OCI-LY1 (cell line): ENCODE measurements around the gene FAM180A.

ENCODE experiments used
- H2AFZ ChIP-seq: fragments of 200-600 bp; sonication (generic), shearing (Covaris generic); 2 replicates; pipeline ENCODE4 v1.6.0; 2014; ENCODE audit warnings: antibody characterized with exemption, mild to moderate bottlenecking, low read length
- H3F3A ChIP-seq: fragments of 200-600 bp; sonication (generic), shearing (Covaris generic); 2 replicates; pipeline ENCODE4 v1.6.0; 2014; ENCODE audit warnings: mild to moderate bottlenecking, antibody characterized with exemption, low read length, moderate library complexity; ENCODE audit not compliant: insufficient read depth
- H3K27ac ChIP-seq: fragments of 200-600 bp; sonication (generic); 2 replicates; pipeline ENCODE4 v1.5.1; 2014; ENCODE audit warnings: low read length, mixed run types, mild to moderate bottlenecking, low read depth; ENCODE audit not compliant: poor library complexity, severe bottlenecking
- H3K27me3 ChIP-seq: fragments of 200-600 bp; sonication (generic); 2 replicates; pipeline ENCODE4 v1.6.0; 2014; ENCODE audit warnings: antibody characterized with exemption, mild to moderate bottlenecking, low read length, moderate library complexity; ENCODE audit not compliant: insufficient read depth
- H3K36me3 ChIP-seq: fragments of 200-600 bp; sonication (generic); 2 replicates; pipeline ENCODE4 v1.6.1; 2014; ENCODE audit warnings: mild to moderate bottlenecking, antibody characterized with exemption, low read length, moderate library complexity, mixed read lengths; ENCODE audit not compliant: insufficient read depth
- H3K4me1 ChIP-seq: fragments of 200-600 bp; sonication (generic); 2 replicates; pipeline ENCODE4 v1.5.1; 2014; ENCODE audit warnings: mild to moderate bottlenecking, low read length, moderate library complexity; ENCODE audit not compliant: insufficient read depth, severe bottlenecking
- H3K4me2 ChIP-seq: fragments of 200-600 bp; sonication (generic), shearing (Covaris generic); 2 replicates; pipeline ENCODE4 v1.6.1; 2014; ENCODE audit warnings: low read length
- H3K4me3 ChIP-seq: fragments of 200-600 bp; sonication (generic); 2 replicates; pipeline ENCODE4 v1.5.1; 2014; ENCODE audit warnings: low read length, low read depth, mild to moderate bottlenecking, mixed read lengths; ENCODE audit not compliant: poor library complexity, severe bottlenecking
- H3K79me2 ChIP-seq: fragments of 200-600 bp; shearing (Covaris generic); 2 replicates; pipeline ENCODE4 v1.6.1; 2016; ENCODE audit warnings: mixed run types, low read length, mixed read lengths; ENCODE audit not compliant: insufficient read depth
- H3K9ac ChIP-seq: fragments of 200-600 bp; sonication (generic), shearing (Covaris generic); 2 replicates; pipeline ENCODE4 v1.6.1; 2014; ENCODE audit warnings: mild to moderate bottlenecking, low read length, mixed read lengths
- H3K9me2 ChIP-seq: fragments of 200-600 bp; sonication (generic), shearing (Covaris generic); 2 replicates; pipeline ENCODE4 v1.6.1; 2014; ENCODE audit warnings: low read depth, mild to moderate bottlenecking, low read length, mixed read lengths
- H3K9me3 ChIP-seq: fragments of 200-600 bp; shearing (Covaris generic); 2 replicates; pipeline ENCODE4 v1.6.1; 2014; ENCODE audit warnings: low read length, mixed read lengths
- H4K20me1 ChIP-seq: fragments of 200-600 bp; sonication (generic), shearing (Covaris generic); 2 replicates; pipeline ENCODE4 v1.6.0; 2016; ENCODE audit warnings: mild to moderate bottlenecking, low read length; ENCODE audit not compliant: insufficient read depth
- EZH2 ChIP-seq: fragments of 200-600 bp; sonication (generic), shearing (Covaris generic); IDR thresholded peaks from 2 replicates; pipeline ENCODE4 v1.8.0; 2017; ENCODE audit warnings: borderline replicate concordance, mixed run types, mild to moderate bottlenecking, antibody characterized with exemption, low read length, moderate library complexity, mixed read lengths
- TF ChIP-seq, protein P1 (sequence below): fragments of 200-600 bp; sonication (generic), shearing (Covaris generic); IDR thresholded peaks from 2 replicates; pipeline ENCODE4 v1.5.1; 2017; ENCODE audit warnings: mild to moderate bottlenecking, antibody characterized with exemption, low read length, moderate library complexity, mixed read lengths

FAM180A gene

DNA sequence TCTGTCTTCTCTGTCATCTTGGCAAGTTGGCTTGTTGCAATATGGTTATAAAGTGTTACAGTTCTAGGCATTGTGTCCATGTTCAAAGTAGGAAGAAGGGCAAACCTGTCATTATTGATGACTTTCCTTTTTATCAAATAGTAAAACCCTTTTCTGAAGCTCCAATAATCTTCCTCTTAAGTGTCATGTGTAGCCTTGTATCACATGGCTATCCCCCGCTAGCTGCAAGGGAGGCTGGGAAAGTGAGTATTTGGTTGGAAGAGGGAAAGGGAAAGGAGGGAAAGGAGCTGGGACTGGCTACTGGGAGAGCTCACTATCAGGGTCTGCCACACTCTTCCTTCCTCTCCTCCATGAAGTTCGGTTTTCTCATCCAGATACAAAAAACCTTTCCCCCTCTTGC, 45.2 kb upstream of the FAM180A start:
- H2AFZ ChIP-seq, result no peak overlapping the region
- H3K79me2 ChIP-seq, result no peaks in the 10 kb centered on the region
- no peaks in the 10 kb centered on the region for H3K9me3 ChIP-seq
- H3K27me3 ChIP-seq, result peaks cover 8% of the 10 kb centered on the region; the same call in 1 of the 2 replicates
- H3F3A ChIP-seq, result no peaks in the 10 kb centered on the region
- no peaks in the 10 kb centered on the region for H3K4me1 ChIP-seq
- TF ChIP-seq, protein P1, sequence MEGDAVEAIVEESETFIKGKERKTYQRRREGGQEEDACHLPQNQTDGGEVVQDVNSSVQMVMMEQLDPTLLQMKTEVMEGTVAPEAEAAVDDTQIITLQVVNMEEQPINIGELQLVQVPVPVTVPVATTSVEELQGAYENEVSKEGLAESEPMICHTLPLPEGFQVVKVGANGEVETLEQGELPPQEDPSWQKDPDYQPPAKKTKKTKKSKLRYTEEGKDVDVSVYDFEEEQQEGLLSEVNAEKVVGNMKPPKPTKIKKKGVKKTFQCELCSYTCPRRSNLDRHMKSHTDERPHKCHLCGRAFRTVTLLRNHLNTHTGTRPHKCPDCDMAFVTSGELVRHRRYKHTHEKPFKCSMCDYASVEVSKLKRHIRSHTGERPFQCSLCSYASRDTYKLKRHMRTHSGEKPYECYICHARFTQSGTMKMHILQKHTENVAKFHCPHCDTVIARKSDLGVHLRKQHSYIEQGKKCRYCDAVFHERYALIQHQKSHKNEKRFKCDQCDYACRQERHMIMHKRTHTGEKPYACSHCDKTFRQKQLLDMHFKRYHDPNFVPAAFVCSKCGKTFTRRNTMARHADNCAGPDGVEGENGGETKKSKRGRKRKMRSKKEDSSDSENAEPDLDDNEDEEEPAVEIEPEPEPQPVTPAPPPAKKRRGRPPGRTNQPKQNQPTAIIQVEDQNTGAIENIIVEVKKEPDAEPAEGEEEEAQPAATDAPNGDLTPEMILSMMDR, result no peak
- TF ChIP-seq EZH2, result no peak
- H3K27ac ChIP-seq, result no peak overlapping the region
- H3K4me2 ChIP-seq, result no peak overlapping the region
- no peak overlapping the region for H3K4me3 ChIP-seq
- no peaks in the 10 kb centered on the region for H3K9me2 ChIP-seq
- no peak overlapping the region for H3K9ac ChIP-seq
- no peaks in the 10 kb centered on the region for H4K20me1 ChIP-seq
- no peaks in the 10 kb centered on the region for H3K36me3 ChIP-seq

- no peaks in the 10 kb centered on the region for H4K20me1 ChIP-seq
- TF ChIP-seq, protein P1, result no peak
- TF ChIP-seq EZH2, result no peak
Observed at GRCh38 chr7:135792866-135793265, 44.3 kb upstream of the FAM180A start.

DNA sequence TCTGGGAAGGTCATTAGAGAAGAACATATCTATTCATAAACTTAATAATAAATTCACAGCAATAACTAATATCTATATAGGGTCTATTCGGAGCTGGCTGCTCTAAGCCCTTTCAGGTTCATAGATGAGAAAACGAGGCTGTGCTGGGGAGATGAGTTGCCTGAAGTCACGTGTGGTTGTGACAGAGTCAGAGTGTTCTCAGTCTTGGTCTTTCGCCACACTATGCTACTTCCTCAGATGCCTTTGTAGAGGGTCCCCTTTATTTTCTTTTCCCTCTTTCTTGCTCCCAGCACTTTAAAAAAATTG, 43.7 kb upstream of the FAM180A start:
- Histone ChIP-seq H3K27ac (no peak overlapping the region), H2AFZ (no peak overlapping the region), H3K9me2 (no peaks in the 10 kb centered on the region), H3K4me2 (no peak overlapping the region), H3K4me1 (no peaks in the 10 kb centered on the region), H3K36me3 (no peaks in the 10 kb centered on the region), H3K9ac (no peak overlapping the region), H3K79me2 (no peaks in the 10 kb centered on the region), H3F3A (no peaks in the 10 kb centered on the region), H4K20me1 (no peaks in the 10 kb centered on the region), H3K4me3 (no peak overlapping the region), H3K9me3 (no peaks in the 10 kb centered on the region), H3K27me3 (peaks cover 9% of the 10 kb centered on the region; the same call in 1 of the 2 replicates)
- no peak for TF ChIP-seq EZH2
- TF ChIP-seq, protein P1, result no peak

More at GRCh38 chr7:135792866-135793265, 44.3 kb upstream of the FAM180A start:
- no peak overlapping the region for H3K4me3 ChIP-seq
- H3K27ac ChIP-seq, result no peak overlapping the region
- no peak overlapping the region for H2AFZ ChIP-seq
- H3K4me1 ChIP-seq, result no peaks in the 10 kb centered on the region
- H3K4me2 ChIP-seq, result no peak overlapping the region
- H3K9ac ChIP-seq, result no peak overlapping the region
- no peaks in the 10 kb centered on the region for H3K9me3 ChIP-seq
- no peaks in the 10 kb centered on the region for H3K36me3 ChIP-seq
- no peaks in the 10 kb centered on the region for H3F3A ChIP-seq
- no peaks in the 10 kb centered on the region for H3K9me2 ChIP-seq
- no peaks in the 10 kb centered on the region for H3K79me2 ChIP-seq
- H3K27me3 ChIP-seq, result peaks cover 9% of the 10 kb centered on the region; the same call in 1 of the 2 replicates
